Neural cell (in vitro differentiated cells): ENCODE measurements around the gene INTS12. TPM values are rescaled to one million over a fixed set of nuclear protein-coding genes. Genes with fewer than 3 reads are reported as not detected.

Experiments used
- H2AFZ ChIP-seq: fragments of 200-600, 300-800 bp; sonication (generic), shearing (Covaris generic); 2 replicates; pipeline ENCODE4 v1.6.0; 2014; ENCODE audit warnings: low read depth, mild to moderate bottlenecking, antibody characterized with exemption, low read length, moderate library complexity
- H3F3A ChIP-seq: fragments of 200-600 bp; shearing (Covaris generic); 2 replicates; pipeline ENCODE4 v1.6.1; 2016; ENCODE audit warnings: mild to moderate bottlenecking, moderate library complexity, mixed read lengths, antibody characterized with exemption, low read length; ENCODE audit not compliant: insufficient read depth, poor library complexity, severe bottlenecking
- H3K27ac ChIP-seq: fragments of 200-600, 300-800 bp; sonication (generic), shearing (Covaris generic); 2 replicates; pipeline ENCODE4 v1.5.1; 2014; ENCODE audit warnings: mild to moderate bottlenecking, low read length, moderate library complexity
- H3K27me3 ChIP-seq: fragments of 300-800, 200-600 bp; sonication (generic), shearing (Covaris generic); 2 replicates; pipeline ENCODE4 v1.6.0; 2014; ENCODE audit warnings: mild to moderate bottlenecking, low read depth, low read length, moderate library complexity; ENCODE audit not compliant: insufficient read depth
- H3K36me3 ChIP-seq: fragments of 300-800, 200-600 bp; sonication (generic), shearing (Covaris generic); 2 replicates; pipeline ENCODE4 v1.5.1; 2014; ENCODE audit warnings: mild to moderate bottlenecking, antibody characterized with exemption, low read length, moderate library complexity; ENCODE audit not compliant: insufficient read depth
- H3K4me2 ChIP-seq: fragments of 300-800, 200-600 bp; sonication (generic), shearing (Covaris generic); 2 replicates; pipeline ENCODE4 v1.6.0; 2014; ENCODE audit warnings: mild to moderate bottlenecking, low read length
- H3K4me3 ChIP-seq: fragments of 300-800, 200-600 bp; sonication (generic), shearing (Covaris generic); 2 replicates; pipeline ENCODE4 v1.5.1; 2014; ENCODE audit warnings: mild to moderate bottlenecking, low read length, moderate library complexity
- H3K79me2 ChIP-seq: fragments of 200-600 bp; shearing (Covaris generic); replicated peaks from 2 replicates; pipeline ENCODE4 v1.6.0; 2014; ENCODE audit warnings: mild to moderate bottlenecking, low read length, moderate library complexity; ENCODE audit not compliant: insufficient read depth
- H3K9ac ChIP-seq: fragments of 300-800, 200-600 bp; sonication (generic), shearing (Covaris generic); 2 replicates; pipeline ENCODE4 v1.6.1; 2016; ENCODE audit warnings: mild to moderate bottlenecking, low read length, mixed read lengths
- H3K9me2 ChIP-seq: fragments of 200-600 bp; shearing (Covaris generic); 2 replicates; pipeline ENCODE4 v1.6.1; 2016; ENCODE audit warnings: mild to moderate bottlenecking, low read length, mixed read lengths; ENCODE audit not compliant: insufficient read depth
- H3K9me3 ChIP-seq: fragments of 200-600, 300-800 bp; sonication (generic), shearing (Covaris generic); 2 replicates; pipeline ENCODE4 v1.6.1; 2016; ENCODE audit warnings: mild to moderate bottlenecking, mixed run types, low read length, moderate library complexity, mixed read lengths
- H4K20me1 ChIP-seq: fragments of 200-600 bp; shearing (Covaris generic); 2 replicates; pipeline ENCODE4 v1.6.1; 2016; ENCODE audit warnings: mild to moderate bottlenecking, mixed run types; ENCODE audit not compliant: insufficient read depth
- EP300 ChIP-seq: fragments of 450-650 bp; conservative IDR thresholded peaks from 2 replicates; pipeline ENCODE4 v1.6.1; 2014; ENCODE audit warnings: antibody characterized with exemption, mild to moderate bottlenecking, moderate library complexity; ENCODE audit not compliant: poor library complexity, severe bottlenecking
- EZH2 ChIP-seq: fragments of 200-600, 300-800 bp; shearing (Covaris generic), sonication (generic); IDR thresholded peaks from 2 replicates; pipeline ENCODE4 v1.6.1; 2014; ENCODE audit warnings: antibody characterized with exemption, low read length, borderline replicate concordance, mild to moderate bottlenecking; ENCODE audit not compliant: insufficient read depth, poor library complexity, severe bottlenecking
- MXI1 ChIP-seq: fragments of 450-650 bp; conservative IDR thresholded peaks from 2 replicates; pipeline ENCODE4 v1.6.1; 2014; ENCODE audit warnings: antibody characterized with exemption, mild to moderate bottlenecking; ENCODE audit not compliant: poor library complexity, severe bottlenecking
- POLR2AphosphoS5 ChIP-seq: IDR thresholded peaks from 2 replicates; pipeline ENCODE4 v1.6.1; 2012
- RAD21 ChIP-seq: fragments of 450-650 bp; conservative IDR thresholded peaks from 2 replicates; pipeline ENCODE4 v1.6.1; 2014; ENCODE audit warnings: antibody characterized with exemption, mild to moderate bottlenecking, moderate library complexity
- SMC3 ChIP-seq: fragments of 450-650 bp; conservative IDR thresholded peaks from 2 replicates; pipeline ENCODE4 v1.6.1; 2014; ENCODE audit warnings: antibody characterized with exemption, mild to moderate bottlenecking, moderate library complexity; ENCODE audit not compliant: poor library complexity
- TAF1 ChIP-seq: IDR thresholded peaks from 2 replicates; pipeline ENCODE4 v1.6.1; 2012; ENCODE audit warnings: low read depth
- polyA plus RNA-seq: library from polyadenylated mRNA; depleted of rRNA; stranded (reverse); fragments of >200 nt; gene quantifications from 2 replicates; pipeline ENCODE4 v1.2.3, GENCODE V29; 2014
- TF ChIP-seq, protein P1 (sequence below): fragments of 450-650 bp; IDR thresholded peaks from 2 replicates; pipeline ENCODE4 v1.5.1; 2014; ENCODE audit warnings: antibody characterized with exemption, mild to moderate bottlenecking, moderate library complexity; ENCODE audit not compliant: poor library complexity, severe bottlenecking
- TF ChIP-seq, protein P2 (sequence below): IDR thresholded peaks from 2 replicates; pipeline ENCODE4 v1.6.1; 2012; ENCODE audit warnings: borderline replicate concordance

INTS12 gene
- polyA plus RNA-seq, 1 donor from 2014 or later = 24.2 TPM

DNA sequence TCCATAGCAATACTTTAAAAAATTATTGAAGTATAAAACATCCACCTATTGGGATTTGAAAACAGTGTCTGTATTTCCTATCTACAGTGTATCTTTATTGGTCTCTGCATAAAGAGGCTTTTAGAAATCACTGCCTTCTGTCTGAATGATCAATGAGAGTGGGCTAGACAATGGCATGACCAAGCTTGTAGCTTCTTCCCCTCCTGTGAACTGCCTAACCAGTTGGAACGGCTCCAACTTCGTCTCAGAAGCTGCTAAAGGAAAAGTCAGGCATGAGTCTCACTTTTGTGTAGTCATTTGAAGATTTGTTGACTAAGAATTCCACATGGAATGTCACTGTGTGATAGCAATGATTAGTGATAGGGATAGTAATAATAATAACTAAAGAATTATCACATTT is 64.2 kb downstream of the INTS12 start:
- Histone ChIP-seq H3K36me3 (no peaks in the 10 kb centered on the region), H3K4me3 (no peak overlapping the region), H3K79me2 (no peaks in the 10 kb centered on the region), H4K20me1 (no peaks in the 10 kb centered on the region), H3K4me2 (no peak overlapping the region), H3K9me3 (no peaks in the 10 kb centered on the region), H3F3A (no peaks in the 10 kb centered on the region), H3K27me3 (no peaks in the 10 kb centered on the region), H2AFZ (no peak overlapping the region), H3K9me2 (no peaks in the 10 kb centered on the region), H3K27ac (no peak overlapping the region), H3K9ac (no peak overlapping the region)
- TF ChIP-seq, protein P1, sequence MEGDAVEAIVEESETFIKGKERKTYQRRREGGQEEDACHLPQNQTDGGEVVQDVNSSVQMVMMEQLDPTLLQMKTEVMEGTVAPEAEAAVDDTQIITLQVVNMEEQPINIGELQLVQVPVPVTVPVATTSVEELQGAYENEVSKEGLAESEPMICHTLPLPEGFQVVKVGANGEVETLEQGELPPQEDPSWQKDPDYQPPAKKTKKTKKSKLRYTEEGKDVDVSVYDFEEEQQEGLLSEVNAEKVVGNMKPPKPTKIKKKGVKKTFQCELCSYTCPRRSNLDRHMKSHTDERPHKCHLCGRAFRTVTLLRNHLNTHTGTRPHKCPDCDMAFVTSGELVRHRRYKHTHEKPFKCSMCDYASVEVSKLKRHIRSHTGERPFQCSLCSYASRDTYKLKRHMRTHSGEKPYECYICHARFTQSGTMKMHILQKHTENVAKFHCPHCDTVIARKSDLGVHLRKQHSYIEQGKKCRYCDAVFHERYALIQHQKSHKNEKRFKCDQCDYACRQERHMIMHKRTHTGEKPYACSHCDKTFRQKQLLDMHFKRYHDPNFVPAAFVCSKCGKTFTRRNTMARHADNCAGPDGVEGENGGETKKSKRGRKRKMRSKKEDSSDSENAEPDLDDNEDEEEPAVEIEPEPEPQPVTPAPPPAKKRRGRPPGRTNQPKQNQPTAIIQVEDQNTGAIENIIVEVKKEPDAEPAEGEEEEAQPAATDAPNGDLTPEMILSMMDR = no peak
- TF ChIP-seq EP300 (no peak), TAF1 (no peak), EZH2 (no peak), RAD21 (no peak), POLR2AphosphoS5 (no peak), SMC3 (no peak), MXI1 (no peak)
- TF ChIP-seq, protein P2, sequence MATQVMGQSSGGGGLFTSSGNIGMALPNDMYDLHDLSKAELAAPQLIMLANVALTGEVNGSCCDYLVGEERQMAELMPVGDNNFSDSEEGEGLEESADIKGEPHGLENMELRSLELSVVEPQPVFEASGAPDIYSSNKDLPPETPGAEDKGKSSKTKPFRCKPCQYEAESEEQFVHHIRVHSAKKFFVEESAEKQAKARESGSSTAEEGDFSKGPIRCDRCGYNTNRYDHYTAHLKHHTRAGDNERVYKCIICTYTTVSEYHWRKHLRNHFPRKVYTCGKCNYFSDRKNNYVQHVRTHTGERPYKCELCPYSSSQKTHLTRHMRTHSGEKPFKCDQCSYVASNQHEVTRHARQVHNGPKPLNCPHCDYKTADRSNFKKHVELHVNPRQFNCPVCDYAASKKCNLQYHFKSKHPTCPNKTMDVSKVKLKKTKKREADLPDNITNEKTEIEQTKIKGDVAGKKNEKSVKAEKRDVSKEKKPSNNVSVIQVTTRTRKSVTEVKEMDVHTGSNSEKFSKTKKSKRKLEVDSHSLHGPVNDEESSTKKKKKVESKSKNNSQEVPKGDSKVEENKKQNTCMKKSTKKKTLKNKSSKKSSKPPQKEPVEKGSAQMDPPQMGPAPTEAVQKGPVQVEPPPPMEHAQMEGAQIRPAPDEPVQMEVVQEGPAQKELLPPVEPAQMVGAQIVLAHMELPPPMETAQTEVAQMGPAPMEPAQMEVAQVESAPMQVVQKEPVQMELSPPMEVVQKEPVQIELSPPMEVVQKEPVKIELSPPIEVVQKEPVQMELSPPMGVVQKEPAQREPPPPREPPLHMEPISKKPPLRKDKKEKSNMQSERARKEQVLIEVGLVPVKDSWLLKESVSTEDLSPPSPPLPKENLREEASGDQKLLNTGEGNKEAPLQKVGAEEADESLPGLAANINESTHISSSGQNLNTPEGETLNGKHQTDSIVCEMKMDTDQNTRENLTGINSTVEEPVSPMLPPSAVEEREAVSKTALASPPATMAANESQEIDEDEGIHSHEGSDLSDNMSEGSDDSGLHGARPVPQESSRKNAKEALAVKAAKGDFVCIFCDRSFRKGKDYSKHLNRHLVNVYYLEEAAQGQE = no peak

DNA sequence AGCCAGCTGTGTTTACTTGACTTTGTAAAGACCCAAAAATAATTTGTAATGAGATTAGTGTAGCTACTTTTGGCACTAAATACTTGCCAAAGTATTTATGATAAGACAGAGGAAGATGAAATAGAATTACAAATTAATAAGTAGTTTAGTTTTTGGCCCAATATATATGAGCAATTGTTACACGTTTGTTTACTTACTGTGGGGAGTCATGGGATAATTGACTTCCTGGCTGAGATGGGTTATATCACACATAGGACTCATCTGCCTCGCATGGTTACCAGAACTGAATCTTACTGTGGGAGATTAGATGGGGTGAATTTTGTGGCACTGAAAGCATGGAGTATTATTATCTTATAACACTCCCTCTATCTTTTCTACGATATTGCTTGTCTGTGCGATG is 66.6 kb downstream of the INTS12 start:
- Histone ChIP-seq H3K79me2 (no peaks in the 10 kb centered on the region), H3K27me3 (no peaks in the 10 kb centered on the region), H3K4me2 (no peak overlapping the region), H4K20me1 (no peaks in the 10 kb centered on the region), H3K36me3 (no peaks in the 10 kb centered on the region), H3F3A (no peaks in the 10 kb centered on the region), H2AFZ (no peak overlapping the region), H3K9me3 (no peaks in the 10 kb centered on the region), H3K9ac (no peak overlapping the region), H3K9me2 (no peaks in the 10 kb centered on the region), H3K27ac (no peak overlapping the region), H3K4me3 (no peak overlapping the region)
- TF ChIP-seq, protein P2 = no peak
- TF ChIP-seq, protein P1 = no peak
- no peak for TF ChIP-seq EZH2
- TF ChIP-seq RAD21 = no peak
- TF ChIP-seq EP300 = no peak
- no peak for TF ChIP-seq SMC3
- no peak for TF ChIP-seq MXI1
- TF ChIP-seq POLR2AphosphoS5 = no peak
- no peak for TF ChIP-seq TAF1
